A673 (cell line): Measurements from ENCODE around the gene CCDC170. TPM values are rescaled to one million over a fixed set of nuclear protein-coding genes. Genes with fewer than 3 reads are reported as not detected.

Experiments used
- BruUV-seq: library from RNA; stranded (reverse); fragments of 400-500 nt; replicated peaks from 2 replicates; lab custom pipeline; 2021; lab: Mats Ljungman, UMichigan
- CTCF ChIA-PET: fragments of 300-600 bp; sonication (Branson Sonifier 250); formaldehyde crosslinking; loops from one replicate; lab custom pipeline; 2022; ENCODE audit warnings: antibody characterized with exemption; lab: Charles Lee
- POLR2A ChIA-PET: fragments of 300-600 bp; sonication (Branson Sonifier 250); formaldehyde crosslinking; loops from one replicate; lab custom pipeline; 2022; ENCODE audit warnings: antibody characterized with exemption; ENCODE audit not compliant: low non-redundant PET; lab: Charles Lee
- DNase-seq: peaks from one replicate; pipeline ENCODE4 v3.0.0-alpha.2; 2015; ENCODE audit warnings: low spot score
- H3K27ac ChIP-seq: fragments of 200-600 bp; sonication (generic); 2 replicates; pipeline ENCODE4 v1.5.1; 2016; ENCODE audit warnings: mixed run types, low read depth, mild to moderate bottlenecking, mixed read lengths, antibody characterized with exemption, low read length; ENCODE audit not compliant: poor library complexity, severe bottlenecking
- H3K27me3 ChIP-seq: fragments of 200-600 bp; sonication (generic); replicated peaks from 2 replicates; pipeline ENCODE4 v1.6.1; 2017; ENCODE audit warnings: mixed run types, low read depth, mild to moderate bottlenecking, mixed read lengths, antibody characterized with exemption, low read length; ENCODE audit not compliant: insufficient read depth, poor library complexity
- H3K36me3 ChIP-seq: fragments of 200-600 bp; sonication (generic); 2 replicates; pipeline ENCODE4 v1.6.1; 2016; ENCODE audit warnings: mixed run types, mild to moderate bottlenecking, mixed read lengths, antibody characterized with exemption, low read length; ENCODE audit not compliant: insufficient read depth, poor library complexity, severe bottlenecking
- H3K4me1 ChIP-seq: fragments of 200-600 bp; sonication (generic); 2 replicates; pipeline ENCODE4 v1.6.1; 2017; ENCODE audit warnings: mixed run types, mild to moderate bottlenecking, mixed read lengths, antibody characterized with exemption, low read length; ENCODE audit not compliant: insufficient read depth, poor library complexity, severe bottlenecking
- H3K4me3 ChIP-seq: fragments of 200-600 bp; sonication (generic); 2 replicates; pipeline ENCODE4 v1.5.1; 2016; ENCODE audit warnings: low read depth, mixed run types, mild to moderate bottlenecking, mixed read lengths, low read length; ENCODE audit not compliant: poor library complexity, severe bottlenecking
- H3K9me3 ChIP-seq: fragments of 200-600 bp; sonication (generic); 2 replicates; pipeline ENCODE4 v1.6.1; 2016; ENCODE audit warnings: mixed run types, low read depth, mild to moderate bottlenecking, mixed read lengths, antibody characterized with exemption, low read length; ENCODE audit not compliant: poor library complexity, severe bottlenecking
- EZH2 ChIP-seq: fragments of 200-600 bp; sonication (generic); IDR thresholded peaks from 2 replicates; pipeline ENCODE4 v1.6.1; 2017; ENCODE audit warnings: borderline replicate concordance, low read depth, mild to moderate bottlenecking, mixed read lengths, antibody characterized with exemption, low read length; ENCODE audit not compliant: poor library complexity, severe bottlenecking
- intact Hi-C: fragments of 100-400 bp; cut with micrococcal nuclease; formaldehyde crosslinking; loops from one replicate; pipeline ENCODE4 v1.10.0; 2022; ENCODE audit not compliant: unreplicated experiment
- total RNA-seq: library from RNA; stranded (reverse); gene quantifications from 2 replicates; pipeline ENCODE4 v1.2.3, GENCODE V29; 2021
- TF ChIP-seq, protein P1 (sequence below): fragments of 300-800, 200-600 bp; sonication (generic); conservative IDR thresholded peaks from 2 replicates; pipeline ENCODE4 v1.5.1; 2017; ENCODE audit warnings: low read depth, mild to moderate bottlenecking, antibody characterized with exemption, low read length, moderate library complexity, mixed read lengths

Gene CCDC170
- total RNA-seq, 1 experiment from 2014 or later, result 0.17 TPM

DNA sequence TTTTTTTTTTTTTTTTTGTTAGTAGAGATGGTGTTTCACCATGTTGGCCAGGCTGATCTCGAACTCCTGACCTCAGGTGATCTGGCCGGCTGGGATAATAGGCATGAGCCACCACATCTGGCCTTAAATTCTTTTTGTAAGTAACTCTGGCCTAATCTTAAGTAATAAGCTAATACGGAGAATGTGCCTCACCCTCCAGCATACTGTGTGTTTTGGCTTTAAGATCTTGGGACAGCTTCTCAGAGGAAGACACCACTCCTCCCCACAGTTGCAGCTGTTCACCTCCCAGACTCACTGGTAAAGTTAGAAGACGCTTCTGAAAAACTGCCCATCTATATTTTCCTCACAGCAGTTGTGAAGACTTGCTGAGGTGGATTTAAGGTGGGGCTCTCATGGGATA lies 120.8 kb downstream of the CCDC170 start:
- H3K27ac ChIP-seq, result no peak overlapping the region
- no peaks in the 10 kb centered on the region for H3K9me3 ChIP-seq
- intact Hi-C loops, result no loop called here
- DNase-seq, result no peak
- POLR2A ChIA-PET, result interaction anchor here (0.8 kb wide), 1 partner anchor 104 kb away, joined by 3 read pairs; no protein-coding TSS in a partner anchor
- no peaks in the 10 kb centered on the region for H3K27me3 ChIP-seq
- CTCF ChIA-PET, result no interaction called here
- no peak overlapping the region for H3K4me3 ChIP-seq
- no TSS peak for BruUV-seq
- TF ChIP-seq EZH2, result no peak
- TF ChIP-seq, protein P1, sequence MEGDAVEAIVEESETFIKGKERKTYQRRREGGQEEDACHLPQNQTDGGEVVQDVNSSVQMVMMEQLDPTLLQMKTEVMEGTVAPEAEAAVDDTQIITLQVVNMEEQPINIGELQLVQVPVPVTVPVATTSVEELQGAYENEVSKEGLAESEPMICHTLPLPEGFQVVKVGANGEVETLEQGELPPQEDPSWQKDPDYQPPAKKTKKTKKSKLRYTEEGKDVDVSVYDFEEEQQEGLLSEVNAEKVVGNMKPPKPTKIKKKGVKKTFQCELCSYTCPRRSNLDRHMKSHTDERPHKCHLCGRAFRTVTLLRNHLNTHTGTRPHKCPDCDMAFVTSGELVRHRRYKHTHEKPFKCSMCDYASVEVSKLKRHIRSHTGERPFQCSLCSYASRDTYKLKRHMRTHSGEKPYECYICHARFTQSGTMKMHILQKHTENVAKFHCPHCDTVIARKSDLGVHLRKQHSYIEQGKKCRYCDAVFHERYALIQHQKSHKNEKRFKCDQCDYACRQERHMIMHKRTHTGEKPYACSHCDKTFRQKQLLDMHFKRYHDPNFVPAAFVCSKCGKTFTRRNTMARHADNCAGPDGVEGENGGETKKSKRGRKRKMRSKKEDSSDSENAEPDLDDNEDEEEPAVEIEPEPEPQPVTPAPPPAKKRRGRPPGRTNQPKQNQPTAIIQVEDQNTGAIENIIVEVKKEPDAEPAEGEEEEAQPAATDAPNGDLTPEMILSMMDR, result no peak
- H3K4me1 ChIP-seq, result peaks cover 2% of the 10 kb centered on the region
- no peaks in the 10 kb centered on the region for H3K36me3 ChIP-seq

GRCh38 chr6:151616091-151616513 lies 122.3 kb downstream of the CCDC170 start:
- ChIA-PET CTCF (no interaction called here), POLR2A (no interaction called here)
- no peak for DNase-seq
- TF ChIP-seq, protein P1, result no peak
- no peak for TF ChIP-seq EZH2
- Histone ChIP-seq H3K36me3 (no peaks in the 10 kb centered on the region), H3K4me1 (no peaks in the 10 kb centered on the region), H3K9me3 (no peaks in the 10 kb centered on the region), H3K4me3 (no peak overlapping the region), H3K27ac (no peak overlapping the region), H3K27me3 (no peaks in the 10 kb centered on the region)
- no TSS peak for BruUV-seq
- intact Hi-C loops, result no loop called here

GRCh38 chr6:151616600-151616999 lies 122.8 kb downstream of the CCDC170 start:
- Histone ChIP-seq H3K27ac (no peak overlapping the region), H3K36me3 (no peaks in the 10 kb centered on the region), H3K27me3 (no peaks in the 10 kb centered on the region), H3K4me1 (no peaks in the 10 kb centered on the region), H3K9me3 (no peaks in the 10 kb centered on the region), H3K4me3 (no peak overlapping the region)
- BruUV-seq, result no TSS peak
- CTCF ChIA-PET, result no interaction called here
- POLR2A ChIA-PET, result no interaction called here
- no peak for DNase-seq
- intact Hi-C loops, result no loop called here
- TF ChIP-seq, protein P1, result no peak
- no peak for TF ChIP-seq EZH2
